GM23338 (cell line): ENCODE data around the gene AOAH. TPM values are rescaled to one million over a fixed set of nuclear protein-coding genes. Genes with fewer than 3 reads are reported as not detected.

Source experiments
- ATAC-seq: fragments of 200-7000 bp; cut with Tn5 transposase; 3 replicates; pipeline ENCODE4 v1.9.1; 2020
- DNase-seq: peaks from one replicate; pipeline ENCODE4 v3.0.0-alpha.2; 2015; ENCODE audit warnings: low spot score
- H2AFZ ChIP-seq: fragments of 200-600 bp; sonication (generic); 2 replicates; pipeline ENCODE4 v1.8.0; 2016; ENCODE audit warnings: antibody characterized with exemption, mild to moderate bottlenecking, moderate library complexity
- H3F3A ChIP-seq: fragments of 200-600 bp; sonication (generic); replicated peaks from 2 replicates; pipeline ENCODE4 v1.8.0; 2017; ENCODE audit warnings: antibody characterized with exemption, mixed run types, low read depth
- H3K27ac ChIP-seq: fragments of 200-600 bp; sonication (generic); 2 replicates; pipeline ENCODE4 v1.6.1; 2016; ENCODE audit warnings: low read depth
- H3K27me3 ChIP-seq: fragments of 200-600 bp; sonication (generic); 2 replicates; pipeline ENCODE4 v1.8.0; 2016; ENCODE audit warnings: mild to moderate bottlenecking, mixed run types, moderate library complexity; ENCODE audit not compliant: insufficient read depth
- H3K36me3 ChIP-seq: fragments of 200-600 bp; sonication (generic); 2 replicates; pipeline ENCODE4 v1.8.0; 2016; ENCODE audit warnings: mild to moderate bottlenecking; ENCODE audit not compliant: insufficient read depth
- H3K4me1 ChIP-seq: fragments of 200-600 bp; sonication (generic); 2 replicates; pipeline ENCODE4 v1.8.0; 2016; ENCODE audit warnings: mild to moderate bottlenecking, moderate library complexity; ENCODE audit not compliant: insufficient read depth
- H3K4me2 ChIP-seq: fragments of 200-600 bp; sonication (generic); 2 replicates; pipeline ENCODE4 v1.7.1; 2017; ENCODE audit warnings: mixed run types
- H3K4me3 ChIP-seq: fragments of 200-600 bp; sonication (generic); 2 replicates; pipeline ENCODE4 v1.6.1; 2016; ENCODE audit warnings: mixed run types
- H3K79me2 ChIP-seq: fragments of 200-600 bp; sonication (generic); replicated peaks from 2 replicates; pipeline ENCODE4 v1.8.0; 2017; ENCODE audit warnings: mild to moderate bottlenecking; ENCODE audit not compliant: insufficient read depth
- H3K9me2 ChIP-seq: fragments of 200-600 bp; sonication (generic); 2 replicates; pipeline ENCODE4 v1.8.0; 2017; ENCODE audit not compliant: insufficient read depth
- H4K20me1 ChIP-seq: fragments of 200-600 bp; sonication (generic); replicated peaks from 2 replicates; pipeline ENCODE4 v1.8.0; 2017; ENCODE audit warnings: mild to moderate bottlenecking; ENCODE audit not compliant: insufficient read depth
- H3K27ac Mint-ChIP-seq: 2 replicates; pipeline ENCODE4 v1.8.0; 2020; ENCODE audit warnings: inconsistent platforms, mild to moderate bottlenecking, moderate library complexity, mixed read lengths
- H3K27me3 Mint-ChIP-seq: 3 replicates; pipeline ENCODE4 v1.8.0; 2022; ENCODE audit warnings: low read depth, mild to moderate bottlenecking, moderate library complexity, mixed read lengths, inconsistent platforms; ENCODE audit not compliant: insufficient read depth, poor library complexity
- H3K36me3 Mint-ChIP-seq: 3 replicates; pipeline ENCODE4 v1.8.0; 2021; ENCODE audit warnings: low read depth, mild to moderate bottlenecking, inconsistent platforms, moderate library complexity, mixed read lengths
- H3K4me1 Mint-ChIP-seq: 3 replicates; pipeline ENCODE4 v1.8.0; 2020; ENCODE audit warnings: mild to moderate bottlenecking, inconsistent platforms, mixed read lengths
- H3K4me3 Mint-ChIP-seq: 3 replicates; pipeline ENCODE4 v1.8.0; 2021; ENCODE audit warnings: moderate library complexity, mild to moderate bottlenecking, inconsistent platforms, mixed read lengths
- H3K9me3 Mint-ChIP-seq: 3 replicates; pipeline ENCODE4 v1.8.0; 2020; ENCODE audit warnings: moderate library complexity, mild to moderate bottlenecking, inconsistent platforms, mixed read lengths
- EZH2 ChIP-seq: fragments of 200-600 bp; sonication (generic); IDR thresholded peaks from one replicate; pipeline ENCODE4 v1.8.0; 2017; ENCODE audit warnings: antibody characterized with exemption, mild to moderate bottlenecking, low read depth; ENCODE audit not compliant: unreplicated experiment
- POLR2AphosphoS5 ChIP-seq: IDR thresholded peaks from 2 replicates; pipeline ENCODE4 v1.6.1; 2016; ENCODE audit warnings: antibody characterized with exemption, low read depth
- STAT1 ChIP-seq: IDR thresholded peaks from one replicate; pipeline ENCODE4 v1.6.1; 2016; ENCODE audit warnings: antibody characterized with exemption; ENCODE audit not compliant: unreplicated experiment
- polyA plus RNA-seq: library from polyadenylated mRNA; unstranded; fragments of >200 nt; fragmentation: Nextera tagmentation; extraction: Ambion mirVana; gene quantifications from 2 replicates; pipeline ENCODE4 v1.2.1, GENCODE V29; 2016
- total RNA-seq: library from RNA; depleted of rRNA; stranded (reverse); fragments of >200 nt; shearing (Covaris generic); gene quantifications from 2 replicates; pipeline ENCODE4 v1.2.3, GENCODE V29; 2014
- TF ChIP-seq, protein P1 (sequence below): IDR thresholded peaks from 2 replicates; pipeline ENCODE4 v1.6.1; 2016; ENCODE audit warnings: antibody characterized with exemption
- TF ChIP-seq, protein P2 (sequence below), 2 experiments: fragments of 200-600 bp in 1 of 2; sonication (generic) in 1 of 2; conservative IDR thresholded peaks; 2 replicates each; pipeline versions ENCODE4 v1.5.1 to v1.6.1; 2016 to 2017; ENCODE audit warnings: antibody characterized with exemption in 2 of 2, low read depth in 2 of 2, mild to moderate bottlenecking in 2 of 2, moderate library complexity in 1 of 2
- TF ChIP-seq, protein P3 (sequence below): fragments of 250-450 bp; sonication (Bioruptor Pico); IDR thresholded peaks from 2 replicates; pipeline ENCODE4 v1.5.0; 2020; ENCODE audit warnings: mild to moderate bottlenecking, moderate library complexity

The AOAH gene
- total and polyA plus RNA-seq, 2 experiments from 2014 or later, result not detected

DNA sequence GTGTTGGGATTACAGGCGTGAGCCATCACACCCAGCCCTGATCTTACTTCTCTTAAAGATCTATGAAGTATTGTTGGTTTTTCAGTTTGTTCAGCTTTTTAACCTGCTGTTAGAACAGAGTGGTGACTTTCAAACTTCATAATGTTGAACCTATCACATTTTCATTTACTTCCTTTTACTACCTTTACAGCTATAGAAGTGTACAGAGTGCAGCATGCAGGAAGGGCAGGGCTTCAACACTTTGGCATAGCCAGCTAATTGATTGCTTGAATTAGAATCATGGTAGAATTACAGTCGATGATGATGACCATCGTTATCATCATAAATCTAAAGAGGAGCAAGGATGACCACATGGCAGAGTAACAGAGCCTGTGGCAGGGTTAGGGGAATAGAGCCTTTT is 55.5 kb downstream of the AOAH start:
- ATAC-seq, result no peak
- no peak for DNase-seq
- peaks cover 4% of the 10 kb centered on the region for H3K27me3 Mint-ChIP-seq
- Histone ChIP-seq H2AFZ (0 out of 2 replicates have a peak overlapping the region, but pooled peaks have one; percentile 44), H3K4me2 (no peak overlapping the region), H3K36me3 (no peaks in the 10 kb centered on the region), H3K4me1 (no peaks in the 10 kb centered on the region), H3K79me2 (no peaks in the 10 kb centered on the region), H3K27me3 (no peaks in the 10 kb centered on the region), H3K9me2 (no peaks in the 10 kb centered on the region), H3K27ac (no peak overlapping the region), H4K20me1 (no peaks in the 10 kb centered on the region), H3F3A (no peaks in the 10 kb centered on the region), H3K4me3 (no peak overlapping the region)
- H3K9me3 Mint-ChIP-seq, result no peaks in the 10 kb centered on the region
- no peaks in the 10 kb centered on the region for H3K36me3 Mint-ChIP-seq
- H3K27ac Mint-ChIP-seq, result no peak overlapping the region
- H3K4me3 Mint-ChIP-seq, result no peak overlapping the region
- peaks cover 2% of the 10 kb centered on the region; the same call in 2 of the 3 replicates for H3K4me1 Mint-ChIP-seq
- TF ChIP-seq STAT1 (no peak), EZH2 (no peak), POLR2AphosphoS5 (no peak)
- TF ChIP-seq, protein P1, sequence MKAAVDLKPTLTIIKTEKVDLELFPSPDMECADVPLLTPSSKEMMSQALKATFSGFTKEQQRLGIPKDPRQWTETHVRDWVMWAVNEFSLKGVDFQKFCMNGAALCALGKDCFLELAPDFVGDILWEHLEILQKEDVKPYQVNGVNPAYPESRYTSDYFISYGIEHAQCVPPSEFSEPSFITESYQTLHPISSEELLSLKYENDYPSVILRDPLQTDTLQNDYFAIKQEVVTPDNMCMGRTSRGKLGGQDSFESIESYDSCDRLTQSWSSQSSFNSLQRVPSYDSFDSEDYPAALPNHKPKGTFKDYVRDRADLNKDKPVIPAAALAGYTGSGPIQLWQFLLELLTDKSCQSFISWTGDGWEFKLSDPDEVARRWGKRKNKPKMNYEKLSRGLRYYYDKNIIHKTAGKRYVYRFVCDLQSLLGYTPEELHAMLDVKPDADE, result no peak
- TF ChIP-seq, protein P2, sequence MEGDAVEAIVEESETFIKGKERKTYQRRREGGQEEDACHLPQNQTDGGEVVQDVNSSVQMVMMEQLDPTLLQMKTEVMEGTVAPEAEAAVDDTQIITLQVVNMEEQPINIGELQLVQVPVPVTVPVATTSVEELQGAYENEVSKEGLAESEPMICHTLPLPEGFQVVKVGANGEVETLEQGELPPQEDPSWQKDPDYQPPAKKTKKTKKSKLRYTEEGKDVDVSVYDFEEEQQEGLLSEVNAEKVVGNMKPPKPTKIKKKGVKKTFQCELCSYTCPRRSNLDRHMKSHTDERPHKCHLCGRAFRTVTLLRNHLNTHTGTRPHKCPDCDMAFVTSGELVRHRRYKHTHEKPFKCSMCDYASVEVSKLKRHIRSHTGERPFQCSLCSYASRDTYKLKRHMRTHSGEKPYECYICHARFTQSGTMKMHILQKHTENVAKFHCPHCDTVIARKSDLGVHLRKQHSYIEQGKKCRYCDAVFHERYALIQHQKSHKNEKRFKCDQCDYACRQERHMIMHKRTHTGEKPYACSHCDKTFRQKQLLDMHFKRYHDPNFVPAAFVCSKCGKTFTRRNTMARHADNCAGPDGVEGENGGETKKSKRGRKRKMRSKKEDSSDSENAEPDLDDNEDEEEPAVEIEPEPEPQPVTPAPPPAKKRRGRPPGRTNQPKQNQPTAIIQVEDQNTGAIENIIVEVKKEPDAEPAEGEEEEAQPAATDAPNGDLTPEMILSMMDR (conservative IDR thresholded peaks at IDR 0.05; ENCODE audit: low read depth in 2 of 2), result no peak
- TF ChIP-seq, protein P3, sequence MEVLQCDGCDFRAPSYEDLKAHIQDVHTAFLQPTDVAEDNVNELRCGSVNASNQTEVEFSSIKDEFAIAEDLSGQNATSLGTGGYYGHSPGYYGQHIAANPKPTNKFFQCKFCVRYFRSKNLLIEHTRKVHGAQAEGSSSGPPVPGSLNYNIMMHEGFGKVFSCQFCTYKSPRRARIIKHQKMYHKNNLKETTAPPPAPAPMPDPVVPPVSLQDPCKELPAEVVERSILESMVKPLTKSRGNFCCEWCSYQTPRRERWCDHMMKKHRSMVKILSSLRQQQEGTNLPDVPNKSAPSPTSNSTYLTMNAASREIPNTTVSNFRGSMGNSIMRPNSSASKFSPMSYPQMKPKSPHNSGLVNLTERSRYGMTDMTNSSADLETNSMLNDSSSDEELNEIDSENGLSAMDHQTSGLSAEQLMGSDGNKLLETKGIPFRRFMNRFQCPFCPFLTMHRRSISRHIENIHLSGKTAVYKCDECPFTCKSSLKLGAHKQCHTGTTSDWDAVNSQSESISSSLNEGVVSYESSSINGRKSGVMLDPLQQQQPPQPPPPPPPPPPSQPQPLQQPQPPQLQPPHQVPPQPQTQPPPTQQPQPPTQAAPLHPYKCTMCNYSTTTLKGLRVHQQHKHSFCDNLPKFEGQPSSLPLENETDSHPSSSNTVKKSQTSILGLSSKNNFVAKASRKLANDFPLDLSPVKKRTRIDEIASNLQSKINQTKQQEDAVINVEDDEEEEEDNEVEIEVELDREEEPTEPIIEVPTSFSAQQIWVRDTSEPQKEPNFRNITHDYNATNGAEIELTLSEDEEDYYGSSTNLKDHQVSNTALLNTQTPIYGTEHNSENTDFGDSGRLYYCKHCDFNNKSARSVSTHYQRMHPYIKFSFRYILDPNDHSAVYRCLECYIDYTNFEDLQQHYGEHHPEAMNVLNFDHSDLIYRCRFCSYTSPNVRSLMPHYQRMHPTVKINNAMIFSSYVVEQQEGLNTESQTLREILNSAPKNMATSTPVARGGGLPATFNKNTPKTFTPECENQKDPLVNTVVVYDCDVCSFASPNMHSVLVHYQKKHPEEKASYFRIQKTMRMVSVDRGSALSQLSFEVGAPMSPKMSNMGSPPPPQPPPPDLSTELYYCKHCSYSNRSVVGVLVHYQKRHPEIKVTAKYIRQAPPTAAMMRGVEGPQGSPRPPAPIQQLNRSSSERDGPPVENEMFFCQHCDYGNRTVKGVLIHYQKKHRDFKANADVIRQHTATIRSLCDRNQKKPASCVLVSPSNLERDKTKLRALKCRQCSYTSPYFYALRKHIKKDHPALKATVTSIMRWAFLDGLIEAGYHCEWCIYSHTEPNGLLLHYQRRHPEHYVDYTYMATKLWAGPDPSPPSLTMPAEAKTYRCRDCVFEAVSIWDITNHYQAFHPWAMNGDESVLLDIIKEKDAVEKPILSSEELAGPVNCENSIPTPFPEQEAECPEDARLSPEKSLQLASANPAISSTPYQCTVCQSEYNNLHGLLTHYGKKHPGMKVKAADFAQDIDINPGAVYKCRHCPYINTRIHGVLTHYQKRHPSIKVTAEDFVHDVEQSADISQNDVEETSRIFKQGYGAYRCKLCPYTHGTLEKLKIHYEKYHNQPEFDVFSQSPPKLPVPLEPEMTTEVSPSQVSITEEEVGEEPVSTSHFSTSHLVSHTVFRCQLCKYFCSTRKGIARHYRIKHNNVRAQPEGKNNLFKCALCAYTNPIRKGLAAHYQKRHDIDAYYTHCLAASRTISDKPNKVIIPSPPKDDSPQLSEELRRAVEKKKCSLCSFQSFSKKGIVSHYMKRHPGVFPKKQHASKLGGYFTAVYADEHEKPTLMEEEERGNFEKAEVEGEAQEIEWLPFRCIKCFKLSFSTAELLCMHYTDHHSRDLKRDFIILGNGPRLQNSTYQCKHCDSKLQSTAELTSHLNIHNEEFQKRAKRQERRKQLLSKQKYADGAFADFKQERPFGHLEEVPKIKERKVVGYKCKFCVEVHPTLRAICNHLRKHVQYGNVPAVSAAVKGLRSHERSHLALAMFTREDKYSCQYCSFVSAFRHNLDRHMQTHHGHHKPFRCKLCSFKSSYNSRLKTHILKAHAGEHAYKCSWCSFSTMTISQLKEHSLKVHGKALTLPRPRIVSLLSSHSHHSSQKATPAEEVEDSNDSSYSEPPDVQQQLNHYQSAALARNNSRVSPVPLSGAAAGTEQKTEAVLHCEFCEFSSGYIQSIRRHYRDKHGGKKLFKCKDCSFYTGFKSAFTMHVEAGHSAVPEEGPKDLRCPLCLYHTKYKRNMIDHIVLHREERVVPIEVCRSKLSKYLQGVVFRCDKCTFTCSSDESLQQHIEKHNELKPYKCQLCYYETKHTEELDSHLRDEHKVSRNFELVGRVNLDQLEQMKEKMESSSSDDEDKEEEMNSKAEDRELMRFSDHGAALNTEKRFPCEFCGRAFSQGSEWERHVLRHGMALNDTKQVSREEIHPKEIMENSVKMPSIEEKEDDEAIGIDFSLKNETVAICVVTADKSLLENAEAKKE (CRISPR knock-in tag), result no peak
